Activated naive CD8-positive, alpha-beta T cell treated with anti-CD3 and anti-CD28 coated beads, Interleukin-2, amount 50 U/mL, for 24 hours (primary cell): ENCODE measurements around the gene DRC3.

Experiments
- ATAC-seq: fragments of 150-1000 bp; cut with Tn5 transposase; one replicate; pipeline ENCODE4 v1.10.0; 2021
- DNase-seq: peaks from one replicate; pipeline ENCODE4 v3.0.0; 2021
- H3K27ac Mint-ChIP-seq: one replicate; pipeline ENCODE4 v1.8.0; 2021; ENCODE audit warnings: mild to moderate bottlenecking, mixed read lengths
- H3K27me3 Mint-ChIP-seq: one replicate; pipeline ENCODE4 v1.8.0; 2021; ENCODE audit warnings: mixed read lengths
- H3K36me3 Mint-ChIP-seq: one replicate; pipeline ENCODE4 v1.8.0; 2021; ENCODE audit warnings: low read depth, mixed read lengths
- H3K4me1 Mint-ChIP-seq: one replicate; pipeline ENCODE4 v1.8.0; 2021; ENCODE audit warnings: mixed read lengths
- H3K4me3 Mint-ChIP-seq: one replicate; pipeline ENCODE4 v1.8.0; 2021; ENCODE audit warnings: mild to moderate bottlenecking, moderate library complexity, mixed read lengths
- H3K9me3 Mint-ChIP-seq: one replicate; pipeline ENCODE4 v1.8.0; 2021; ENCODE audit warnings: mixed read lengths

DRC3 gene

GRCh38 chr17:18025241-18025944 is 52.7 kb downstream of the DRC3 start:
- no peak overlapping the region for H3K4me3 Mint-ChIP-seq
- H3K9me3 Mint-ChIP-seq, result no peaks in the 10 kb centered on the region
- peak; percentile 89 for ATAC-seq
- DNase-seq, result peak; percentile 26
- peak overlapping the region; percentile 82 for H3K27ac Mint-ChIP-seq
- H3K27me3 Mint-ChIP-seq, result no peaks in the 10 kb centered on the region
- H3K4me1 Mint-ChIP-seq, result peaks cover 17% of the 10 kb centered on the region
- H3K36me3 Mint-ChIP-seq, result peaks cover 10% of the 10 kb centered on the region

- H3K27ac Mint-ChIP-seq, result peak overlapping the region; percentile 82
- no peak overlapping the region for H3K4me3 Mint-ChIP-seq
- peak; percentile 77 for ATAC-seq
- H3K27me3 Mint-ChIP-seq, result no peaks in the 10 kb centered on the region
- H3K4me1 Mint-ChIP-seq, result peaks cover 17% of the 10 kb centered on the region
- no peaks in the 10 kb centered on the region for H3K9me3 Mint-ChIP-seq
- H3K36me3 Mint-ChIP-seq, result peaks cover 10% of the 10 kb centered on the region
- DNase-seq, result peak; percentile 14
Observed at GRCh38 chr17:18025945-18026776, 53.5 kb downstream of the DRC3 start.

- H3K27ac Mint-ChIP-seq, result no peak overlapping the region
- no peak for DNase-seq
- no peaks in the 10 kb centered on the region for H3K27me3 Mint-ChIP-seq
- peaks cover 17% of the 10 kb centered on the region for H3K4me1 Mint-ChIP-seq
- no peak for ATAC-seq
- no peaks in the 10 kb centered on the region for H3K9me3 Mint-ChIP-seq
- H3K36me3 Mint-ChIP-seq, result peaks cover 10% of the 10 kb centered on the region
- no peak overlapping the region for H3K4me3 Mint-ChIP-seq
Observed at GRCh38 chr17:18027280-18027679, 54.6 kb downstream of the DRC3 start.

- Mint-ChIP-seq H3K27me3 (no peaks in the 10 kb centered on the region), H3K9me3 (no peaks in the 10 kb centered on the region), H3K27ac (no peak overlapping the region), H3K4me1 (peaks cover 26% of the 10 kb centered on the region), H3K4me3 (no peak overlapping the region), H3K36me3 (peaks cover 10% of the 10 kb centered on the region)
- ATAC-seq, result no peak
- no peak for DNase-seq
Observed at GRCh38 chr17:18028114-18028951, 55.7 kb downstream of the DRC3 start.

DNA sequence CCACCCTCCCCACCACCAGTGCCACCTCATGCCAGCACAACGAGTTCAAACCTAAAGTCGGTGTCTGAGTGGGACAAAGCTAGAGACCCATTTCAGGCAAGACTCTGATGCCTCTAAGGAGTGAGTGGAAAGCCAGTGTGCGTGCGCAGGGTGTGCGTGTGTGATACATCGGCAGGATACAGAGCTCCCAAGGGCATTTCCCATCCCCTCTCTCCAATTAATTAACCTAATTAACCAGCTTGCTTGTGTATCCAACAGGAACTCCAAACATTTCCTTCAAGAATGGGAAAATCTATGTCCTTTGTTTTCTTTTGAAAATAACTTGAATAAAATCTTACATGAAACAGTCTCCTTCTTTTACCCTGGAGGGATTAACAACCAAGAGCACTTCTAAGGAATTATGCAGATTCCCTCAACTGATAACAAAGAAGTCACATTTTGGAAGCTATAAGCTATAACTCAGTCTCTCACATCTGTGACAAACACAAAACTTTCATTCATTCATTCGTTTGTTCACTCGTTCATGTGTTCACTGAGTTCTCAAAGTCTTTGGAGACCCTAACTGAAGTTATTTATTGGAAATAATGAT is 56.4 kb downstream of the DRC3 start:
- DNase-seq (no peak), ATAC-seq (no peak)
- H3K4me1 Mint-ChIP-seq, result peaks cover 30% of the 10 kb centered on the region
- H3K9me3 Mint-ChIP-seq, result no peaks in the 10 kb centered on the region
- H3K36me3 Mint-ChIP-seq, result peaks cover 8% of the 10 kb centered on the region
- H3K27ac Mint-ChIP-seq, result no peak overlapping the region
- no peak overlapping the region for H3K4me3 Mint-ChIP-seq
- H3K27me3 Mint-ChIP-seq, result no peaks in the 10 kb centered on the region

GRCh38 chr17:18031955-18032354 is 59.3 kb downstream of the DRC3 start:
- no peak for DNase-seq
- H3K27ac Mint-ChIP-seq, result no peak overlapping the region
- no peak for ATAC-seq
- H3K27me3 Mint-ChIP-seq, result no peaks in the 10 kb centered on the region
- H3K4me1 Mint-ChIP-seq, result peaks cover 21% of the 10 kb centered on the region
- H3K9me3 Mint-ChIP-seq, result no peaks in the 10 kb centered on the region
- H3K36me3 Mint-ChIP-seq, result no peaks in the 10 kb centered on the region
- H3K4me3 Mint-ChIP-seq, result no peak overlapping the region

DNA sequence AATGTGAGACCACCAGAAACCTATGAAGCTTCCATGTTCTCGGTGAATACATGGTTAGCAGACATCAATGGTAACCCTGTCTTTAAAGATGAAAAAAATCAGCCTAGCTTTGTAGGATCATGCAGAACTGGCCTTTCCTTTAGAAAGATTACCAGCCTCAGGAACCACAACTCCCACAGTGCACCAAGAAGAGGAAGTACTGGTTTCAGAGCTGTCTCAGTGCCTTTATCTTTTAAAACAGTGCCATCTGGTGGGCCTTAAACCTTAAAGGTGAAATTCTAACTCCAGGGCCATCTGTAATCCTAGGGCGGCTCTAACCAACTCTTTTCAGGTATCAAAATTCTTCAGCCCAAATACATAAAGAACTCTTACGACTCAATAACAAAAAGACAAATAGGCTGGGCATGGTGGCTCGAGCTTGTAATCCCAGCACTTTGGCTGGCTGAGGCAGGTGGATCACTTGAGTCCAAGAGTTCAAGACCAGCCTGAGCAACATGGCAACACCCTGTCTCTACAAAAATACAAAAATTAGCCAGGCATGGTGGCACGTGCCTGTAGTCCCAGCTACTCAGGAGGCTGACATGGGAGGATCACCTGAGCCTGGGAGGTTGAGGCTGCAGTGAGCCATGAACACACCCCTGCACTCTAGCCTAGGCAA is 60.9 kb downstream of the DRC3 start:
- no peaks in the 10 kb centered on the region for H3K27me3 Mint-ChIP-seq
- H3K9me3 Mint-ChIP-seq, result no peaks in the 10 kb centered on the region
- no peaks in the 10 kb centered on the region for H3K36me3 Mint-ChIP-seq
- H3K4me1 Mint-ChIP-seq, result peaks cover 36% of the 10 kb centered on the region
- ATAC-seq, result peak; percentile 78
- H3K4me3 Mint-ChIP-seq, result no peak overlapping the region
- DNase-seq, result peak; percentile 41
- no peak overlapping the region for H3K27ac Mint-ChIP-seq

DNA sequence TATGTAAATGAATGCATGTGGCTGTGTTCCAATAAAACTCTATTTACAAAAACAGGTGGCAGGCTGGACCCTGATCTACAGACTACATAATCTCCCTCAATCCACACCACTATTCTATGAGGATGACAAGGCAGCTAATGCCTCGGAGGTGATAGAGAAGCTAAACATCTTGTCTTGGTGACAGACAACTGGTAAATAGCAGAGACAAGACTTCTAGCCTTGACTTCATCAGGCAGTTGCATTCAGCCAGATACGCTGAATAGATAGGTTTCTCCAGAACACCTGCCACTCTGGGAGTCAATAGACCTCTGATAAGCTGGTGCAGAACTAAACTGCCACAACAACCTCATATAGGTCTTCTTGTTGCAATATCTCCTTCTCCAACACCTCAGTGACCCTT is 63.0 kb downstream of the DRC3 start:
- no peaks in the 10 kb centered on the region for H3K9me3 Mint-ChIP-seq
- DNase-seq, result no peak
- no peak overlapping the region for H3K27ac Mint-ChIP-seq
- no peak overlapping the region for H3K4me3 Mint-ChIP-seq
- no peaks in the 10 kb centered on the region for H3K36me3 Mint-ChIP-seq
- no peaks in the 10 kb centered on the region for H3K27me3 Mint-ChIP-seq
- ATAC-seq, result no peak
- H3K4me1 Mint-ChIP-seq, result peaks cover 48% of the 10 kb centered on the region

GRCh38 chr17:18037486-18037885 is 64.8 kb downstream of the DRC3 start:
- peaks cover 60% of the 10 kb centered on the region for H3K4me1 Mint-ChIP-seq
- peak overlapping the region; percentile 96 for H3K4me3 Mint-ChIP-seq
- H3K9me3 Mint-ChIP-seq, result no peaks in the 10 kb centered on the region
- ATAC-seq (no peak), DNase-seq (no peak)
- peak overlapping the region; percentile 97 for H3K27ac Mint-ChIP-seq
- H3K36me3 Mint-ChIP-seq, result no peaks in the 10 kb centered on the region
- no peaks in the 10 kb centered on the region for H3K27me3 Mint-ChIP-seq

DNA sequence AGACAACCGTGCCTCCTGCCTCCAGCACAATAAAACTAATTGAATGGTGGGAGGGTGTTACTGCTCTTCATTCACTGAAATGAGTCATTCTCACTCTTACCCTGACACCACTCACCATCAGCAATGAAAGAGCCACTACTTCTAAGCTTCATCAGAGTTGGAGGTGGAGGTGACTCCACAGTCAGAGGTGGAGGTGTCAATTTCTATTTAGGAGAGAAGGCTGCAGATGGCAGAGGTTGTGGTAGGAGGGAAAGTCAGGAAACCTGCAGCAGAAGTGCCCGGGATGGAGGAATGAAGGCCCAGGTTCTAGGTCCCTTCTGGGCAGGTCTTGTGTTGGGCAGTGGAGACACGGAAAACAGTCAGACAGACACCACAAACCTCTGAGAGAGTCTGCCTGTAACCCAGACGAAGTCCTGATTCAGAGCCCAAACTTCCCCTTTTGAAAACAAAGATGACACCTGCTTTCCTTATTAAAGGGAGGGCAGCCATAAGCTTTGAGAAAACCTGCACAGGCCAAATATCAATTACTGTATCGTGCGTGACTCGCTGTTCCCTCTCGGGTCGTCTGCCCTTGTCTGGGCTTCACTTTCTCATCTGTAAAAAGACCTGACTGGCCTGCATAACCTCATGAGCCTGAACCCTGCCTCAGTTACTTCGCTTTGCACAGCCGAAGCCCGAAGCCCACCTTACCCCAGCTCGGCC is 65.6 kb downstream of the DRC3 start:
- no peaks in the 10 kb centered on the region for H3K36me3 Mint-ChIP-seq
- no peaks in the 10 kb centered on the region for H3K9me3 Mint-ChIP-seq
- DNase-seq (peak; percentile 31), ATAC-seq (peak; percentile 26)
- peaks cover 51% of the 10 kb centered on the region for H3K4me1 Mint-ChIP-seq
- H3K27ac Mint-ChIP-seq, result peak overlapping the region; percentile 97
- H3K27me3 Mint-ChIP-seq, result no peaks in the 10 kb centered on the region
- peak overlapping the region; percentile 96 for H3K4me3 Mint-ChIP-seq

DNA sequence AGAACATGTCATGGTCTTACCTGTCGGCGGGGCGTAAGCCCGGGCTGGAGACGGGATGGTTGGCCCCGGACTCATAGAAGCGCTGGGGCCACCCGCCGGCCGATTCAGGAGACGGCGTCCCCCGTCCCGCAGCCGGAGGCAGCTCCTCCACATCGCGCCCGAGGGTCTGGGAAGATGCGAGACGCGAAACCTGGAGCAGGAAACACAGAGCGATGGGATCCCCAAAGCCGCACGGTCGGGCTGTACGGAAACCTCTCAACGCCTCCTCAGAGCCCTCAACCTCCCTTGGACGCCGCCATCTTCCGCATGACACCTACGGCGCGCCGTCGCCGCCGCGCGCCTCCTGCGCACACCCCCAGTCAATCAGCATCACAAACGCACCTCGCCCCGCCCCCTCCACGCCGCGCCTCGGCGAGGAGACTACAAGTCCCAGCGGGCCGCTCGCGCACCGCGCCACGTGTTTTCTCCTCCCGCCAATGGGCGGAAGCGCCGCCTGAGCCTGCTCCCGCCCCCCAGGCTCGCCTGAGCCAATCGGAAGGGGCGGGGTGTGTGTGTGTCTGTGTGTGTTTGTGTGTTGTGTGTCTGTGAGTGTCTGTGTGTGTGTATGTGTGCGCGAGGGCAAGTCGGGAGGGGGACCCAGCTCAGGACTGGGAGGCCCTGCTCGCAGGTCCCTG is 66.3 kb downstream of the DRC3 start, which contains the start of the genes ATPAF2 and GID4:
TSS of gene ATPAF2 (minus strand) at position 308 of the 674 bp plus-strand sequence. CDS start at position 153, 155 bp downstream.
TSS of gene GID4 (plus strand) at position 548 of the 674 bp plus-strand sequence. CDS start at position 605, 57 bp downstream.
- no peaks in the 10 kb centered on the region for H3K36me3 Mint-ChIP-seq
- H3K9me3 Mint-ChIP-seq, result no peaks in the 10 kb centered on the region
- H3K27ac Mint-ChIP-seq, result peak within 1 kb of the TSS; percentile 97
- ATAC-seq (peak; percentile 93), DNase-seq (peak; percentile 100)
- peaks cover 47% of the 10 kb centered on the region for H3K4me1 Mint-ChIP-seq
- H3K27me3 Mint-ChIP-seq, result no peaks in the 10 kb centered on the region
- peak within 1 kb of the TSS; percentile 96 for H3K4me3 Mint-ChIP-seq

DNA sequence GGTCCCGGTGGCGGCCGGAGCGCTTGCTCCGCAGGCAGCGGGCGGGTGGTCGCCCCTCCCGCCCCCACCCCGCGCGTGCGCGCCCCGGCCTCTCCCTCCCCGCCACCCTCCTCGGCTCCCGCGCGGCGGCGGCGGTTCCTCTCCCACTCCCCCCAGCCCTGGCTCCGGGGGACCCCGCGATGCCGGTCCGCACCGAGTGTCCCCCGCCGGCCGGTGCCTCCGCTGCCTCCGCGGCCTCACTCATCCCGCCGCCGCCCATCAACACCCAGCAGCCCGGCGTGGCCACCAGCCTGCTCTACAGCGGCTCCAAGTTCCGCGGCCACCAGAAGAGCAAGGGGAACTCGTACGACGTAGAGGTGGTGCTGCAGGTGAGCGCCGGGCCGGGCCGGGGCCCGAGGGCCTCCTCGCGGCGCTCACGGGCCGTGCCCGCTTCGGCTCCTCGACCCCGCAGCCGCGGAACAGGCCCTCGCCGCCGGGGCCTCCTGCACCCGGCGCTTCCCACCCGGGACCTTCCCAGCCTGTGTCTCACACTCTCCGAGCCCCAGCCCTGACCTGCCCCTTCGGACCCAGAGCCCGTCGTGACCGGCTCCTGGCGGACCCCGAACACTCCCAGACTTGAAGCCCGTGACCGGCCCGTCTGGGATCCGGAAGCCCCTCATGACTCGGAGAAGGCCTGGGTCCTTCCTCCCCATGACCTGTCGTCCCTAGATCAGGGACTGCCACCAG is 67.0 kb downstream of the DRC3 start:
- no peak for DNase-seq
- peaks cover 47% of the 10 kb centered on the region for H3K4me1 Mint-ChIP-seq
- peak; percentile 34 for ATAC-seq
- no peaks in the 10 kb centered on the region for H3K9me3 Mint-ChIP-seq
- peak overlapping the region; percentile 97 for H3K27ac Mint-ChIP-seq
- peak overlapping the region; percentile 96 for H3K4me3 Mint-ChIP-seq
- H3K36me3 Mint-ChIP-seq, result no peaks in the 10 kb centered on the region
- H3K27me3 Mint-ChIP-seq, result no peaks in the 10 kb centered on the region
